Measurements from ENCODE around the gene CCDC192. TPM values are rescaled to one million over a fixed set of nuclear protein-coding genes. Genes with fewer than 3 reads are reported as not detected.

CCDC192 gene
- total and polyA plus RNA-seq, 2 experiments from 2014 or later: 0.40 TPM; not detected in 1

DNA sequence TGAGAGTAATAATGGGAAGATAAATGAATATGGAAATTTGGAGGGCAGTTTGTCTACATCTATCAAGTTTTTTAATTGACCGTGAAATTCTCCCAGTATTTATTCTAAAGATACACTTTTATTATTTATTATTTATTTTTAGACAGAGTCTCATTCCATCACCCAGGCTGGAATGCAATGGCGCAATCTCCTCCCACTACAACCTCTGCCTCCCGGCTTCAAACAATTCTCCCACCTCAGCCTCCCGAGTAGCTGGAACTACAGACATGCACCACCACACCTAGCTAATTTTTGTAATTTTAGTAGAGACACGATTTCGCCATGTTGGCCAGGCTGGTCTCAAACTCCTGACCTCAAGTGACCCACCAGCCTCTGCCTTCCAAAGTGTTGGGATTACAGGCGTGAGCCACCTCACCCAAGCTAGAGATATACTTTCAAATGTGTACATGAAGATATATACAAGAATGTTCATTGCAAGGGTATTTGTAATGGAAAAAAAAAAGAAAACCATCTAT, 282.7 kb downstream of the CCDC192 start:
- H3K36me3 ChIP-seq (ENCODE audit: insufficient read depth): no peaks in the 10 kb centered on the region
- Mint-ChIP-seq H3K36me3 (ENCODE audit: low read depth) (no peaks in the 10 kb centered on the region), H3K27me3 (ENCODE audit: insufficient read depth, low read depth, poor library complexity) (peaks cover 4% of the 10 kb centered on the region), H3K9me3 (no peaks in the 10 kb centered on the region), H3K4me1 (peaks cover 6% of the 10 kb centered on the region; the same call in 2 of the 3 replicates), H3K4me3 (no peak overlapping the region), H3K27ac (no peak overlapping the region)
- H3F3A ChIP-seq (replicated peaks; ENCODE audit: low read depth): no peaks in the 10 kb centered on the region
- no peak overlapping the region for H3K27ac ChIP-seq (ENCODE audit: low read depth)
- DNase-seq (ENCODE audit: low spot score) (no peak), ATAC-seq (no peak)
- H3K4me3 ChIP-seq: no peak overlapping the region
- TF ChIP-seq POLR2AphosphoS5 (IDR thresholded peaks at IDR 0.05; ENCODE audit: low read depth) (no peak), CREB1 (CRISPR knock-in tag; IDR thresholded peaks at IDR 0.05; ENCODE audit: low read depth) (no peak), ETS1 (IDR thresholded peaks at IDR 0.05) (no peak), STAT1 (IDR thresholded peaks at IDR 0.05; ENCODE audit: unreplicated experiment) (no peak), ZNF114 (CRISPR knock-in tag; IDR thresholded peaks at IDR 0.05) (no peak), CTCF (conservative IDR thresholded peaks at IDR 0.05; ENCODE audit: low read depth in 2 of 2) (no peak), JUNB (IDR thresholded peaks at IDR 0.05; ENCODE audit: unreplicated experiment) (no peak), ZNF331 (CRISPR knock-in tag; IDR thresholded peaks at IDR 0.05; ENCODE audit: low read depth) (no peak), NANOG (IDR thresholded peaks at IDR 0.05; ENCODE audit: borderline replicate concordance) (no peak), REST (IDR thresholded peaks at IDR 0.05; ENCODE audit: unreplicated experiment) (no peak), EZH2 (IDR thresholded peaks at IDR 0.05; ENCODE audit: low read depth, unreplicated experiment) (no peak), EZH2phosphoT487 (IDR thresholded peaks at IDR 0.05; ENCODE audit: unreplicated experiment) (no peak)
- H3K9me2 ChIP-seq (ENCODE audit: insufficient read depth): no peaks in the 10 kb centered on the region
- no peak overlapping the region for H2AFZ ChIP-seq
- no peaks in the 10 kb centered on the region for H3K27me3 ChIP-seq (ENCODE audit: insufficient read depth)
- H3K4me2 ChIP-seq: no peak overlapping the region
- no peaks in the 10 kb centered on the region for H3K79me2 ChIP-seq (replicated peaks; ENCODE audit: insufficient read depth)
- H3K4me1 ChIP-seq (ENCODE audit: insufficient read depth): no peaks in the 10 kb centered on the region
- H4K20me1 ChIP-seq (replicated peaks; ENCODE audit: insufficient read depth): no peaks in the 10 kb centered on the region
